ENCODE results near the gene ZNF804A.

The ZNF804A gene

GRCh38 chr2:184799379-184799778 is 201.1 kb downstream of the ZNF804A start:
- ChIA-PET CTCF (no interaction called here), POLR2A (no interaction called here)

GRCh38 chr2:184814421-184814820 is 216.1 kb downstream of the ZNF804A start:
- POLR2A ChIA-PET, result no interaction called here
- TF ChIP-seq CTCF (IDR thresholded peaks at IDR 0.05; ENCODE audit: control extremely low read depth, extremely low read depth, low read depth, missing control alignments), result no peak
- DNase-seq (ENCODE audit: extremely low spot score), result no peak
- CTCF ChIA-PET, result no interaction called here

More at GRCh38 chr2:184799379-184799778, 201.1 kb downstream of the ZNF804A start:
- TF ChIP-seq CTCF (IDR thresholded peaks at IDR 0.05; ENCODE audit: control extremely low read depth, extremely low read depth, low read depth, missing control alignments), result no peak
- DNase-seq (ENCODE audit: extremely low spot score), result no peak

GRCh38 chr2:184815824-184816223 is 217.5 kb downstream of the ZNF804A start:
- no peak for DNase-seq (ENCODE audit: extremely low spot score)
- no peak for TF ChIP-seq CTCF (IDR thresholded peaks at IDR 0.05; ENCODE audit: control extremely low read depth, extremely low read depth, low read depth, missing control alignments)
- ChIA-PET CTCF (interaction anchor here (1.2 kb wide), 1 partner anchor 9 kb away, joined by 4 read pairs; no protein-coding TSS in a partner anchor), POLR2A (no interaction called here)

- POLR2A ChIA-PET, result no interaction called here
- CTCF ChIA-PET, result interaction anchor here (1.4 kb wide), 1 partner anchor 9 kb away, joined by 4 read pairs; no protein-coding TSS in a partner anchor
- no peak for TF ChIP-seq CTCF (IDR thresholded peaks at IDR 0.05; ENCODE audit: control extremely low read depth, extremely low read depth, low read depth, missing control alignments)
- no peak for DNase-seq (ENCODE audit: extremely low spot score)
These were observed 226.3 kb downstream of the ZNF804A start for GRCh38 chr2:184824597-184824996.

GRCh38 chr2:184830531-184830930 is 232.2 kb downstream of the ZNF804A start:
- no peak for DNase-seq (ENCODE audit: extremely low spot score)
- no peak for TF ChIP-seq CTCF (IDR thresholded peaks at IDR 0.05; ENCODE audit: control extremely low read depth, extremely low read depth, low read depth, missing control alignments)
- ChIA-PET POLR2A (no interaction called here), CTCF (no interaction called here)

- DNase-seq (ENCODE audit: extremely low spot score), result no peak
- ChIA-PET CTCF (no interaction called here), POLR2A (no interaction called here)
- TF ChIP-seq CTCF (IDR thresholded peaks at IDR 0.05; ENCODE audit: control extremely low read depth, extremely low read depth, low read depth, missing control alignments), result no peak
These were observed 236.5 kb downstream of the ZNF804A start for GRCh38 chr2:184834699-184835397.
